ENCODE measurements around the gene KIF4A. TPM values are rescaled to one million over a fixed set of nuclear protein-coding genes. Genes with fewer than 3 reads are reported as not detected.

Gene KIF4A
- total RNA-seq, 1 donor from 2014 or later = 0.86 TPM

DNA sequence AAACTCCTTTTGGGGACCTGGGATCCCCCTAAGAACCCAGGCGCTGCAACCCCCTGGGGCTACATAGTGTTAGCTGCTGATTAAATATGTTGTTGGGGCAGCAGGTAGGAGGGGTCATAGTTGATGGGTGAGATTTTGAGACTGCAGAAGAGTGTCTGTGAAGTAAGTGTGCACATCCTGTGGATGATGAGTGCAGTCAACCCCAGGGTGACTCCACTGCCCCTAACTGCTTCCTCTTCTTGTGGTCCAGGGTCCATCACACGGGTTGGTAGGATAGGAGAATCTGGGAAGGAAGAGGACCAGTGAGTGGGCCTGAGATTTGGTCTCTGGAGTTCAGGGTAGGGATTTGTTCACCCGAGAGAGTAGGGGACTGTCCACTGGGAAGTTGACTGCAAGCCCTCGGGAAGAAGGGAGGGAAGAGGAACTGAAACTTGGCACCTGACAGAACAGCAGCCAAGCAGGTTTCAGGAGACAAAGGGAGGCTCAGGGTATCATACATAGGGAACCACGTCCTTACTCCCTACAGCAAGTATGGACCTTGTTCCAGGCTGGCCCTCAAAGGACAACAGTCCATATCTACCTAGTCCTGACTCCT, 163.2 kb downstream of the KIF4A start:
- Histone ChIP-seq H3K36me3 (no peaks in the 10 kb centered on the region), H3K4me1 (no peaks in the 10 kb centered on the region), H3K27me3 (ENCODE audit: low read depth) (no peaks in the 10 kb centered on the region), H3K27ac (peak overlapping the region; percentile 65), H3K9me3 (no peaks in the 10 kb centered on the region), H3K4me3 (peak overlapping the region; percentile 59)
- DNase-seq = no peak
- TF ChIP-seq, protein P1, sequence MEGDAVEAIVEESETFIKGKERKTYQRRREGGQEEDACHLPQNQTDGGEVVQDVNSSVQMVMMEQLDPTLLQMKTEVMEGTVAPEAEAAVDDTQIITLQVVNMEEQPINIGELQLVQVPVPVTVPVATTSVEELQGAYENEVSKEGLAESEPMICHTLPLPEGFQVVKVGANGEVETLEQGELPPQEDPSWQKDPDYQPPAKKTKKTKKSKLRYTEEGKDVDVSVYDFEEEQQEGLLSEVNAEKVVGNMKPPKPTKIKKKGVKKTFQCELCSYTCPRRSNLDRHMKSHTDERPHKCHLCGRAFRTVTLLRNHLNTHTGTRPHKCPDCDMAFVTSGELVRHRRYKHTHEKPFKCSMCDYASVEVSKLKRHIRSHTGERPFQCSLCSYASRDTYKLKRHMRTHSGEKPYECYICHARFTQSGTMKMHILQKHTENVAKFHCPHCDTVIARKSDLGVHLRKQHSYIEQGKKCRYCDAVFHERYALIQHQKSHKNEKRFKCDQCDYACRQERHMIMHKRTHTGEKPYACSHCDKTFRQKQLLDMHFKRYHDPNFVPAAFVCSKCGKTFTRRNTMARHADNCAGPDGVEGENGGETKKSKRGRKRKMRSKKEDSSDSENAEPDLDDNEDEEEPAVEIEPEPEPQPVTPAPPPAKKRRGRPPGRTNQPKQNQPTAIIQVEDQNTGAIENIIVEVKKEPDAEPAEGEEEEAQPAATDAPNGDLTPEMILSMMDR (IDR thresholded peaks at IDR 0.05) = no peak
- no peak for ATAC-seq
- intact Hi-C loops (cut with DNase I) = no loop called here

DNA sequence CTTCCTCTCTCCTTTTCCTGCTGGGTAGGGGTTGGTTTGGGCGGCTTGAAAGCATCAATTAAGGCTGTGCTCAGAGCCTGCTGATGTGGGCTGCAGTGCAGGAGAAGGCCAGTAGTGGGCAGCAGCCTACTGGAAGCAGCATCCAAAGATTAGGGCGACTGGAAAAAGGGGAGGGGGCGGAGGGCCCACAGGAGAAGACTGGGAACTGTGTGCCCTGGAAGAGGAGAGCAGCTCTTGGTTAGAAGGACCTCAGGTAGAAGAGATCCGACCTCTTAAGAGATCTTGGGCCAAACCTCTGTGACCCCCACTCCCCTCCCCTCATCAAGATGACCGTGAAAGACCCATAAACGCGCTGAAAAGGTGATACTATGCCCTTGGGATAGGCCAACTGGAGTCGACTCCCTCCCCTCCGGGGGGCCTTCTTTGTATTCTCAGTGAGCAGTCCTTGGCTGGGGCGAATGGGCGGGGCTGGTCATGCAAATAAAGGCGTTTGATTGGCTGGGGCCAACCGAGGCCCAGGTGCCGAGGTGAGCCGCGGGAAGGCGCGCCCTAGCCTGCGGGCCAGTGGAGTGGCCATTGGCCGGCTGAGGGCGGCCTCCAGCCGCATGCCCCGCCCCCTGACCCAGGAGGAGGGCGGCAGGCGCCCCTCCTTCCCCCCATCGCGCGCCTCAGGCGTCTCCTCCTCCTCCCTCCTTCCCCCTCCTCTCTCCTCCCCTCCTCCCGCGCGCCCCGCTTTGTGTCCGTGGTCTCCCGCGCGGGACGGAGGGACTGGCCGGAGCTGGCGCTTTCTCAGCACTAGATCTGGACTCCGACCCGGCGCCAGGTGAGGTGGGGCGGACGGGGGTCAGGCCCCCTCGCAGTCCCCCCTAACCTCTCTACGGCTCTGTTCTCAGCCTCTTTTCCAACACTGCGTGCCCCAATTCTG, 164.8 kb downstream of the KIF4A start:
- Histone ChIP-seq H3K4me3 (peak overlapping the region; percentile 56), H3K4me1 (no peaks in the 10 kb centered on the region), H3K27me3 (ENCODE audit: low read depth) (no peaks in the 10 kb centered on the region), H3K9me3 (no peaks in the 10 kb centered on the region), H3K27ac (peak overlapping the region; percentile 74), H3K36me3 (no peaks in the 10 kb centered on the region)
- ATAC-seq = peak; percentile 94 to 96
- intact Hi-C loops (cut with DNase I) = no loop called here
- TF ChIP-seq, protein P1 (IDR thresholded peaks at IDR 0.05) = peak; percentile 71
- DNase-seq = peak; percentile 86

DNA sequence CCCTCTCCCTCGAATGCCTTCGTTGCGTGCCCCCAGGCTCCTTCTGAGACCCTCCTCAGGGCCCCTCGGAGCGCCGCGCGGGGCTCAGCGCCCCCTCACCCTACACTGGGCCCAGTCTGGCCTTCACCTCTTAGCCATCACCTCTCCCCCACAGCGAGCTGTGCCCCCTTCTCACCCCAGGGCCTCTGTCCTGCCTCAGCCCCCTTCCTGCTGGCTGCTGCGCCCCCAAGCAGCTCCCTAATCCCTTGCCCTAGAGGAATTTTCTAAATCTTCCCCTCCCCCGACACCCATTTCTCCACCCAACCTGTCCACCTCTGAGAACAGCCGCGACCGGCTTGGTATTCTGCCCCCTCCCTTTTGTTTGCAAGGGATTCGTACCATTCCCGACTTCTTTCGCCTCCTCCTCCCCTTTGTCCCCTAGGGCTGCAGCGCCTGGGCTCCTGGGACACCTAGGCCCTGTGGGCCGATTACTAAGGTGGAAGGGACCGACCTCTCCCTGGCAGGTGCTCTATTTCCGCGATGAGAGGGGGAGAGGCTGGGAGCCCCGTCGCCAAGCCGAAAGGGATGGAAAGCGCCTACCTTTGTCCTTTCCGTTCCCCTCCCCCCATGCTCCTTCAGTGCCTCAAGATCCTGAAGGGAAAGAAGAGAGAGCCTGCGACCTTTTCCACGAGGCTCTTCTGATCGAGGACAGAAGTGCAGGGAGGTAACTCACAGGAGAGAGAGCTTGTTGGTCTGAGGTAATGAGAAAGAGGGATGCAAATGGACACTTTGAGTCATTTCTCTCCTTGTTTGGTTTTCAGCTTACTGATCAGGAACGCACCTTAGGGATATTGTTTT, 165.7 kb downstream of the KIF4A start:
- Histone ChIP-seq H3K9me3 (no peaks in the 10 kb centered on the region), H3K27ac (peak overlapping the region; percentile 74), H3K36me3 (no peaks in the 10 kb centered on the region), H3K4me3 (peak overlapping the region; percentile 56), H3K27me3 (ENCODE audit: low read depth) (no peaks in the 10 kb centered on the region), H3K4me1 (no peaks in the 10 kb centered on the region)
- ATAC-seq (peak in 1 of 2 donors; percentile 15), DNase-seq (no peak)
- TF ChIP-seq, protein P1 (IDR thresholded peaks at IDR 0.05) = no peak
- intact Hi-C loops (cut with DNase I) = no loop called here

DNA sequence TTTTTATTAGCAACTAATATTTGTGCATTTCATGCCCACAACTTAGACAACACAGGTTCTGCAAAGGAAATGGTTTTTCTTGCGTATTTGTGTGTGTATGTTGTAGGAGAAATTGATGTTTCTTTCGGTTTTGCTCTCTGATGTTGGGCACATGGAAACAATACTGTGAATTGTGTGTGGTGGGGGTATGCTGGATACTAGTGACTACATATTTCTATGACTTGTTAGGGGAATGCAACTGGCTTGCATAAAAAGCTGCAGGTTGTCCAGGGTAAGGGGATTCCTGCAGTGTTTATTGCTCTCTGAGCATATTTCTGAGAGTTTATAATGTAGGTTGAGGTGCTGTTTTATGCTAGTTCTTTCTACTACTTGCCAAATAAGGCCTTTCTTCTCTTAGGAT, 166.4 kb downstream of the KIF4A start:
- no peaks in the 10 kb centered on the region for H3K27me3 ChIP-seq (ENCODE audit: low read depth)
- TF ChIP-seq, protein P1 (IDR thresholded peaks at IDR 0.05) = no peak
- no peak overlapping the region for H3K27ac ChIP-seq
- no peaks in the 10 kb centered on the region for H3K36me3 ChIP-seq
- ATAC-seq (no peak), DNase-seq (no peak)
- H3K4me1 ChIP-seq = no peaks in the 10 kb centered on the region
- no peaks in the 10 kb centered on the region for H3K9me3 ChIP-seq
- H3K4me3 ChIP-seq = peak overlapping the region; percentile 56
- intact Hi-C loops (cut with DNase I) = no loop called here

DNA sequence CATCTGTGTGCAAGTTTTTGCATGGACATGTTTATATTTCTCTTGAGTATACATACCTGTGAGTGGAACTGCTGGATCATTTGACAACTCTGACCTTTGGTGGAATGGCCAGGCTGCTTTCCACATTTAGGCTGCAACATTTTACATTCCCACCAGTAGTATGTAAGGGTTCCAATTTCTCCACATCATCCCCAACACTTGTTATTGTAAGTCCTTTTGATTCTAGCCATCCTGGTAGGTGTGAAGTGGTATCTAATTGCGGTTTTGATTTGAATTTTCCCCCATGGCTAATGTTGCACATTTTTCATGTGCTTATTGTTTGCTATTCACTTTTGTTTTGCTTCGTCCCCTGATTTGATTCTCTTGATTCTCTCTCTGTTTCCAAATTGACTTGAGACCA, 171.1 kb downstream of the KIF4A start:
- H3K4me3 ChIP-seq = no peak overlapping the region
- DNase-seq = no peak
- intact Hi-C loops (cut with DNase I) = no loop called here
- no peaks in the 10 kb centered on the region for H3K9me3 ChIP-seq
- H3K36me3 ChIP-seq = no peaks in the 10 kb centered on the region
- no peak overlapping the region for H3K27ac ChIP-seq
- TF ChIP-seq, protein P1 (IDR thresholded peaks at IDR 0.05) = no peak
- no peaks in the 10 kb centered on the region for H3K27me3 ChIP-seq (ENCODE audit: low read depth)
- no peaks in the 10 kb centered on the region for H3K4me1 ChIP-seq
- ATAC-seq = no peak
